ENCODE measurements around the gene FLT3LG.
A peak's percentile ranks its signal among the peaks of the same experiment; 100 is the strongest.

The FLT3LG gene

GRCh38 chr19:49488863-49489537 lies 15.0 kb downstream of the FLT3LG start:
- Histone ChIP-seq H3K36me3 (ENCODE audit: control insufficient read depth in 2 of 2, insufficient read depth in 2 of 2, low read length in 2 of 2) (peaks cover 33 to 35% of the 10 kb centered on the region in 2 donors), H3K9ac (ENCODE audit: low read length in 2 of 2) (peak overlapping the region; percentile 99), H3K9me3 (ENCODE audit: control insufficient read depth in 2 of 2, low read length in 2 of 2) (no peaks in the 10 kb centered on the region), H3K27me3 (ENCODE audit: control insufficient read depth in 1 of 2, insufficient read depth in 2 of 2, low read length in 2 of 2) (no peaks in the 10 kb centered on the region), H3K4me3 (ENCODE audit: low read length in 2 of 2) (peak overlapping the region; percentile 98 to 100), H3K27ac (ENCODE audit: low read length) (peak overlapping the region; percentile 94), H3K4me1 (ENCODE audit: control insufficient read depth, insufficient read depth, low read length) (peaks cover 25% of the 10 kb centered on the region)

GRCh38 chr19:49489601-49490167 lies 15.7 kb downstream of the FLT3LG start:
- Histone ChIP-seq H3K4me3 (ENCODE audit: low read length in 2 of 2) (peak overlapping the region; percentile 98 to 100), H3K27ac (ENCODE audit: low read length) (peak overlapping the region; percentile 94), H3K36me3 (ENCODE audit: control insufficient read depth in 2 of 2, insufficient read depth in 2 of 2, low read length in 2 of 2) (peaks cover 33 to 35% of the 10 kb centered on the region in 2 donors), H3K9me3 (ENCODE audit: control insufficient read depth in 2 of 2, low read length in 2 of 2) (no peaks in the 10 kb centered on the region), H3K4me1 (ENCODE audit: control insufficient read depth, insufficient read depth, low read length) (peaks cover 25% of the 10 kb centered on the region), H3K9ac (ENCODE audit: low read length in 2 of 2) (peak overlapping the region; percentile 3 to 99), H3K27me3 (ENCODE audit: control insufficient read depth in 1 of 2, insufficient read depth in 2 of 2, low read length in 2 of 2) (no peaks in the 10 kb centered on the region)

GRCh38 chr19:49490287-49491029 lies 16.4 kb downstream of the FLT3LG start:
- Histone ChIP-seq H3K27ac (ENCODE audit: low read length) (peak overlapping the region; percentile 94), H3K9ac (ENCODE audit: low read length in 2 of 2) (no peak overlapping the region), H3K9me3 (ENCODE audit: control insufficient read depth in 2 of 2, low read length in 2 of 2) (no peaks in the 10 kb centered on the region), H3K4me3 (ENCODE audit: low read length in 2 of 2) (peak overlapping the region in 1 of 2 donors; percentile 100), H3K36me3 (ENCODE audit: control insufficient read depth in 2 of 2, insufficient read depth in 2 of 2, low read length in 2 of 2) (peaks cover 33 to 35% of the 10 kb centered on the region in 2 donors), H3K4me1 (ENCODE audit: control insufficient read depth, insufficient read depth, low read length) (peaks cover 25% of the 10 kb centered on the region), H3K27me3 (ENCODE audit: control insufficient read depth in 1 of 2, insufficient read depth in 2 of 2, low read length in 2 of 2) (no peaks in the 10 kb centered on the region)

GRCh38 chr19:49491030-49491803 lies 17.2 kb downstream of the FLT3LG start:
- Histone ChIP-seq H3K9ac (ENCODE audit: low read length in 2 of 2) (no peak overlapping the region), H3K36me3 (ENCODE audit: control insufficient read depth in 2 of 2, insufficient read depth in 2 of 2, low read length in 2 of 2) (peaks cover 33 to 35% of the 10 kb centered on the region in 2 donors), H3K4me1 (ENCODE audit: control insufficient read depth, insufficient read depth, low read length) (peaks cover 25% of the 10 kb centered on the region), H3K27me3 (ENCODE audit: control insufficient read depth in 1 of 2, insufficient read depth in 2 of 2, low read length in 2 of 2) (no peaks in the 10 kb centered on the region), H3K9me3 (ENCODE audit: control insufficient read depth in 2 of 2, low read length in 2 of 2) (no peaks in the 10 kb centered on the region), H3K4me3 (ENCODE audit: low read length in 2 of 2) (no peak overlapping the region), H3K27ac (ENCODE audit: low read length) (no peak overlapping the region)

GRCh38 chr19:49491804-49492572 lies 18.0 kb downstream of the FLT3LG start:
- peak overlapping the region; percentile 24 for H3K27ac ChIP-seq (ENCODE audit: low read length)
- H3K4me1 ChIP-seq (ENCODE audit: control insufficient read depth, insufficient read depth, low read length), result peaks cover 28% of the 10 kb centered on the region
- peaks cover 33 to 35% of the 10 kb centered on the region in 2 donors for H3K36me3 ChIP-seq (ENCODE audit: control insufficient read depth in 2 of 2, insufficient read depth in 2 of 2, low read length in 2 of 2)
- H3K9me3 ChIP-seq (ENCODE audit: control insufficient read depth in 2 of 2, low read length in 2 of 2), result no peaks in the 10 kb centered on the region
- no peak overlapping the region for H3K9ac ChIP-seq (ENCODE audit: low read length in 2 of 2)
- H3K4me3 ChIP-seq (ENCODE audit: low read length in 2 of 2), result no peak overlapping the region
- no peaks in the 10 kb centered on the region for H3K27me3 ChIP-seq (ENCODE audit: control insufficient read depth in 1 of 2, insufficient read depth in 2 of 2, low read length in 2 of 2)

- no peak overlapping the region for H3K4me3 ChIP-seq (ENCODE audit: low read length in 2 of 2)
- peak overlapping the region; percentile 24 for H3K27ac ChIP-seq (ENCODE audit: low read length)
- no peaks in the 10 kb centered on the region for H3K9me3 ChIP-seq (ENCODE audit: control insufficient read depth in 2 of 2, low read length in 2 of 2)
- peaks cover 34% of the 10 kb centered on the region for H3K4me1 ChIP-seq (ENCODE audit: control insufficient read depth, insufficient read depth, low read length)
- H3K27me3 ChIP-seq (ENCODE audit: control insufficient read depth in 1 of 2, insufficient read depth in 2 of 2, low read length in 2 of 2), result no peaks in the 10 kb centered on the region
- peaks cover 40 to 41% of the 10 kb centered on the region in 2 donors for H3K36me3 ChIP-seq (ENCODE audit: control insufficient read depth in 2 of 2, insufficient read depth in 2 of 2, low read length in 2 of 2)
- no peak overlapping the region for H3K9ac ChIP-seq (ENCODE audit: low read length in 2 of 2)
Measured at GRCh38 chr19:49492573-49493405, 18.8 kb downstream of the FLT3LG start.

- Histone ChIP-seq H3K27me3 (ENCODE audit: control insufficient read depth in 1 of 2, insufficient read depth in 2 of 2, low read length in 2 of 2) (no peaks in the 10 kb centered on the region), H3K9ac (ENCODE audit: low read length in 2 of 2) (peak overlapping the region; percentile 98), H3K27ac (ENCODE audit: low read length) (peak overlapping the region; percentile 92), H3K36me3 (ENCODE audit: control insufficient read depth in 2 of 2, insufficient read depth in 2 of 2, low read length in 2 of 2) (peaks cover 37 to 40% of the 10 kb centered on the region in 2 donors), H3K9me3 (ENCODE audit: control insufficient read depth in 2 of 2, low read length in 2 of 2) (no peaks in the 10 kb centered on the region), H3K4me1 (ENCODE audit: control insufficient read depth, insufficient read depth, low read length) (peaks cover 29% of the 10 kb centered on the region), H3K4me3 (ENCODE audit: low read length in 2 of 2) (peak overlapping the region; percentile 94 to 97)
Measured at GRCh38 chr19:49496574-49497008, 22.6 kb downstream of the FLT3LG start.

- H3K27ac ChIP-seq (ENCODE audit: low read length), result peak overlapping the region; percentile 92
- H3K9me3 ChIP-seq (ENCODE audit: control insufficient read depth in 2 of 2, low read length in 2 of 2), result no peaks in the 10 kb centered on the region
- peak overlapping the region; percentile 94 to 97 for H3K4me3 ChIP-seq (ENCODE audit: low read length in 2 of 2)
- peaks cover 29% of the 10 kb centered on the region for H3K4me1 ChIP-seq (ENCODE audit: control insufficient read depth, insufficient read depth, low read length)
- H3K27me3 ChIP-seq (ENCODE audit: control insufficient read depth in 1 of 2, insufficient read depth in 2 of 2, low read length in 2 of 2), result no peaks in the 10 kb centered on the region
- peaks cover 34% of the 10 kb centered on the region in 2 donors for H3K36me3 ChIP-seq (ENCODE audit: control insufficient read depth in 2 of 2, insufficient read depth in 2 of 2, low read length in 2 of 2)
- peak overlapping the region; percentile 98 for H3K9ac ChIP-seq (ENCODE audit: low read length in 2 of 2)
Measured at GRCh38 chr19:49497047-49497788, 23.2 kb downstream of the FLT3LG start.

GRCh38 chr19:49497789-49498103 lies 23.7 kb downstream of the FLT3LG start:
- H3K27ac ChIP-seq (ENCODE audit: low read length), result peak overlapping the region; percentile 18
- H3K9me3 ChIP-seq (ENCODE audit: control insufficient read depth in 2 of 2, low read length in 2 of 2), result no peaks in the 10 kb centered on the region
- H3K4me1 ChIP-seq (ENCODE audit: control insufficient read depth, insufficient read depth, low read length), result peaks cover 29% of the 10 kb centered on the region
- no peaks in the 10 kb centered on the region for H3K27me3 ChIP-seq (ENCODE audit: control insufficient read depth in 1 of 2, insufficient read depth in 2 of 2, low read length in 2 of 2)
- H3K36me3 ChIP-seq (ENCODE audit: control insufficient read depth in 2 of 2, insufficient read depth in 2 of 2, low read length in 2 of 2), result peaks cover 28% of the 10 kb centered on the region in 2 donors
- H3K4me3 ChIP-seq (ENCODE audit: low read length in 2 of 2), result peak overlapping the region; percentile 94 to 97
- H3K9ac ChIP-seq (ENCODE audit: low read length in 2 of 2), result peak overlapping the region in 1 of 2 donors; percentile 98
